GM10266 (cell line): Measurements from ENCODE around the gene ACTL9.
"Not testable (repeated sequence)": the region's sequence is repeated elsewhere in the genome, so short reads cannot be mapped to it uniquely, and the experiment has no call there.

ENCODE experiments used
- DNase-seq: peaks from one replicate; pipeline ENCODE4 v3.0.0; 2012; ENCODE audit errors: extremely low spot score
- CTCF ChIP-seq: IDR thresholded peaks from 2 replicates; pipeline ENCODE4 v1.5.1; 2012; ENCODE audit warnings: mild to moderate bottlenecking, low read depth; ENCODE audit not compliant: control insufficient read depth, insufficient read depth; ENCODE audit errors: missing control alignments

Gene ACTL9

GRCh38 chr19:8698433-8699063 is at the start of gene ACTL9:
Gene ACTL9 (minus strand): TSS chr19:8698795. CDS start chr19:8698701, 94 bp downstream.
- DNase-seq: no peak
- no peak for TF ChIP-seq CTCF

GRCh38 chr19:8739291-8740065 is 40.9 kb upstream of the ACTL9 start:
- not testable (repeated sequence) for DNase-seq

- TF ChIP-seq CTCF: no peak
- DNase-seq: no peak
These were observed 39.8 kb upstream of the ACTL9 start for GRCh38 chr19:8738377-8738776.

- DNase-seq: no peak
These were observed 33.0 kb upstream of the ACTL9 start for GRCh38 chr19:8731428-8732169.

GRCh38 chr19:8724276-8724675 is 25.7 kb upstream of the ACTL9 start:
- DNase-seq: no peak
- no peak for TF ChIP-seq CTCF

More at GRCh38 chr19:8731428-8732169, 33.0 kb upstream of the ACTL9 start:
- no peak for TF ChIP-seq CTCF

- no peak for DNase-seq
- TF ChIP-seq CTCF: no peak
These were observed 23.4 kb upstream of the ACTL9 start for GRCh38 chr19:8722032-8722431.

GRCh38 chr19:8721334-8721733 is 22.7 kb upstream of the ACTL9 start, which contains the start of gene OR2Z1:
Gene OR2Z1 (plus strand): TSS chr19:8721634. CDS start chr19:8731029, 9,395 bp downstream.
- TF ChIP-seq CTCF: no peak
- no peak for DNase-seq

GRCh38 chr19:8710337-8710736 is 11.7 kb upstream of the ACTL9 start:
- not testable (repeated sequence) for DNase-seq
